Hepatocyte (in vitro differentiated cells): ENCODE data around the gene CFAP221.

Source experiments
- CTCF ChIP-seq: fragments of 200-600 bp; sonication (generic); IDR thresholded peaks from 2 replicates; pipeline ENCODE4 v1.5.1; 2016; ENCODE audit warnings: antibody characterized with exemption, mild to moderate bottlenecking; ENCODE audit not compliant: poor library complexity
- EZH2 ChIP-seq: fragments of 200-600 bp; sonication (generic); IDR thresholded peaks from 2 replicates; pipeline ENCODE4 v1.6.1; 2016; ENCODE audit warnings: antibody characterized with exemption, mild to moderate bottlenecking, borderline replicate concordance

DNA sequence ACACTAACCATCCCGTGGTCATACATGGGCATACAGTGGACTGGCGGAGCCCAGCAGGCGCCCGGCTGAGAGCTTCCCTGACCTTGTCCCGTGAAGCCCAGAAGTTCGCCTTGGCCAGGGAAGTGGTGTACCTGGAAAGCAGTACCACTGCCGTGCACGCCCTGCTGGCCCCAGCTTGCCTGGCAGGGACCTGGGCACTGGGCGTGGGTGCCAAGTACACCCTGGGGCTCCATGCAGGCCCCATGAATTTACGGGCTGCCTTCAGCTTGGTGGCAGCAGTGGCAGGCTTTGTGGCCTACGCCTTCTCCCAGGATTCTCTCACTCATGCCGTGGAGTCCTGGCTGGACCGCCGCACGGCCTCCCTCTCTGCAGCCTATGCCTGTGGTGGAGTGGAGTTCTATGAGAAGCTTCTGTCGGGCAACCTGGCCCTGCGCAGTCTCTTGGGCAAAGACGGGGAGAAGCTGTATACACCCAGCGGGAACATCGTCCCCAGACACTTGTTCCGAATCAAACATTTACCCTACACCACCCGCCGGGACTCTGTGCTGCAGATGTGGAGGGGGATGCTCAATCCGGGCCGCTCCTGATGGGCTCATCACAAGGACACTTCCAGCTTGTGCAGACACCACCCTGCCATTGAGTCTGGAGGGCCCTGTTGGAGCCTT, 137.1 kb downstream of the CFAP221 start:
- no peak for TF ChIP-seq CTCF
- no peak for TF ChIP-seq EZH2
